Fibroblast of skin of abdomen (primary cell): ENCODE measurements around the gene R3HCC1L.
"Not testable (repeated sequence)": the region's sequence is repeated elsewhere in the genome, so short reads cannot be mapped to it uniquely, and the experiment has no call there.

Experiments used
- DNase-seq: peaks from one replicate; pipeline ENCODE4 v3.0.0-alpha.2; 2013

Gene R3HCC1L

DNA sequence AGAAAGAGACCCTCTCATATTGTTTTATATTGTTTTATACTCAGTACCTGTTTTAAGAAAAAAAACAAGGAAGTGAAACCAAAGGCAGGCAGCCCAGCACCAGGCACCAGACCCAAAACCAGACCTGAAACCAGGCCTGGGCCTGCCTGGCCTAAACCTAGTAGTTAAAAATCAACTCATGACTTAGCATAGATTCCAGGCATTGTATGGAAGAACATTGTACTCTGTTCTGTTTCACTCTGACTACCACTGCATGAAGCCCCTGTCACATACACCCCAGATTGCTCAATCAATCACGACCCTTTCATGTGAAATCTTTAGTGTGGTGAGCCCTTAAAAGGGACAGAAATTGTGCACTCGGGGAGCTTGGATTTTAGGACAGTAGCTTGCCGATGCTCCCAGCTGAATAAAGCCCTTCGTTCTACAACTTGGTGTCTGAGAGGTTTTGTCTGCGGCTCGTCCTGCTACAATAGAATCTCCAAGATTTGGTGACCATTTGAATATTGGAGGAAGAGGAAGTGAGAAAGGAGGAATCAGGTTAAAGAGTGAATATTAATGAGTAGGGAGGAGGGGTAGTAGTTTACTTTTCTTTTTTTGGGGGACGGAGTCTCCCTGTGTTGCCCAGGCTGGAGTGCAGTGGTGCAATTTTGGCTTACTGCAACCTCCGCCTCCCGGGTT lies 1.2 kb upstream of the R3HCC1L start:
- not testable (repeated sequence) for DNase-seq

GRCh38 chr10:98134117-98134430 lies 383 bp upstream of the R3HCC1L start:
- no peak for DNase-seq

- no peak for DNase-seq
These were observed 904 bp downstream of the R3HCC1L start for GRCh38 chr10:98135222-98135899.

DNA sequence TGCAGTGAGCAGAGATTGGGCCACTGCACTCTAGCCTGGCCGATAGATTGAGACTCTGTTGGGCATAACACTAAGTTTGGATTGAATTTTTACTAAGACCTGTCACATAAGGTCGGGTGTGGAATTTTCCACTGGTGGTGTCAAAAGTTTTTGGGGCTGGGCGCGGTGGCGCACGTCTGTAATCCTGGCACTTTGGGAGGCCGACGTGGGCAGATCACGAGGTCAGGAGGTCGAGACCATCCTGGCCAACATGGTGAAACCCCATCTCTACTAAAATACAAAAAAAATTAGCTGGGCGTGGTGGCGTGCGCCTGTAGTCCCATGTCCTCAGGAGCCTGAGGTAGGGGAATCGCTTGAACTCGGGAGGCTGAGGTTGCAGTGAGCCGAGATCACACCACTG lies 2.3 kb downstream of the R3HCC1L start:
- not testable (repeated sequence) for DNase-seq

GRCh38 chr10:98138031-98138430 lies 3.6 kb downstream of the R3HCC1L start:
- no peak for DNase-seq

GRCh38 chr10:98139431-98139830 lies 5.0 kb downstream of the R3HCC1L start:
- DNase-seq, result peak; percentile 7

DNA sequence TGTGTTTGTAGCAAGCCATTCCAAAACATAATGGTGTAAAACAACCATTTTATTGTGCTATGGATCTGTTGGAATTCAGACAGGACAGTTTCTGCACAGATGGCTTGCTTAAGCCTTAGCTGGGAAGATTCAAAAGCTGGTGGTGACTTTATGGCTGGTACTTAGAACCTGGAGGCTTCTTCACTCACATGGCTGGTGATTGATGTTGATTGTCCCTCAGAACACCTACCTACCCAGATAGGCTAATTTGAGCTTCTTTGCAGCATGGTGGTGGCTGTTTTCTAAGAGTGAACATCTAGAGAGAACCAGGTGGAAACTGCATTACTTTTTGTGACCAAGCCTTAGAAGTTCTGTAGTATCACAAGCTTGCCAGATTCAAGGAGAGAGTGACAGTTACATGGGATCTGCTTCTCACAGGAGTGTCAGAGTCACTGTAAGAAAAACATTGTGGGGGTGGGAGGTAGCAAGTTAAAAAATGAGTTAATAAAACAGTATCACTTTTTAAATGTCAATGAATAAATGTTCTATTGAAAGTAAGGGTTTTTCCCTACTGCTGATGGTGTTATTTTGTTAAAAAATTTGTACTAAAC lies 7.1 kb downstream of the R3HCC1L start:
- no peak for DNase-seq

DNA sequence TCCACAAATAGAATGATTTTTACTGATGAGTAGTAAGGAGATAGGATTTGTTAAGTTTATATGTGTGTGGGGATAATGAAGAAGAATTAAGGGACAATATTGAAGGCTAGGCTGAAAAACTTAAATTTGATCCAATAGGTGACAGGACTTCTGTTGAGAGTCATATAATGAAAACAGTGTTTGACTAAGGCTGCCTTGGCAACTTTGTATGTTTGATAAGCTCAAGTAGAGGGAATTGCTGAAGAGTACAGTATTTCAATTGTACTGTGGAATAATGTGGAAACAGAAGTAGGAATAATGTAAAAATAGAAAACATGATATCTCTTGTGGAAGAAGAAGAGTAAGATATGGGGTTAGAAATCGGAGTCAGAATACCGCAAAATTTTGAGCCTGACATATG lies 10.5 kb downstream of the R3HCC1L start:
- DNase-seq, result no peak

DNA sequence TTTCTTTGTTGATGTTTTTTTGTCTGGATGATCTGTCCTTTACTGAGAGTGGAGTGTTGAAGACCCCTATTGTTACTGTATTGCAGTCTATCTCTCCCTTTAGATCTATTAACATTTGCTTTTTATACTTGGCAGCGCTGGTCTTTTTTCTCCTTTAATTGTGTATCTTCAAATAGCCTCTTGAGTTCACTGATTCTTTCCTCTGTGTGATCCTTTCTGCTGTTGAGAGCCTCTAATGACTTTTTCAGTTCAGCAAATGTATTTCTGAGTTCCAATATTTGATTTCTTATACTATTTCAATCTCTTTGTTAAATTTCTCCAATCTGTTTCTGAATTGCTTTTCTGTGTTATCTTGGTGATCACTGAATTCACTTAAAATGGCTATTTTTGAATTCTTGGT lies 15.4 kb downstream of the R3HCC1L start:
- no peak for DNase-seq

DNA sequence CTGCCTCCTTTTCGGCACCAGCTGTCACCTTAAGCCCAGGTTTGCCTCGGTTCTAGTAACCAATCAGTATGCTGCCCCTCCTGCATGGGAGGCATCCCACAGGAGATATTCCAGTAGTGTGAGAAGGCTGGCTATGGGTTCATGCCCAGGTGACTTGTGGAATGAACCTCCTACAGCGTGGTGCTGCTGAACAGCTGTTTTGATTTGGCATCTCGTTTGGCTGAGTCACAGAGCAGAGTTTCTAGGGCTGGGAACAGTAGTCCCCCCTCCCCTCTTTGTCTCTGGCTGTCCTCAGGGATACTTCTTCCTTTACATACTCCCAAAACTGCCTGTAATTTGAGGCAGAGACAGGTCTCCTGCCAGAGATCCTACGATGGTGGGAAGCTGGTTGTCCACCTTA lies 16.1 kb downstream of the R3HCC1L start:
- DNase-seq, result no peak

GRCh38 chr10:98152778-98153177 lies 18.3 kb downstream of the R3HCC1L start:
- DNase-seq, result not testable (repeated sequence)

DNA sequence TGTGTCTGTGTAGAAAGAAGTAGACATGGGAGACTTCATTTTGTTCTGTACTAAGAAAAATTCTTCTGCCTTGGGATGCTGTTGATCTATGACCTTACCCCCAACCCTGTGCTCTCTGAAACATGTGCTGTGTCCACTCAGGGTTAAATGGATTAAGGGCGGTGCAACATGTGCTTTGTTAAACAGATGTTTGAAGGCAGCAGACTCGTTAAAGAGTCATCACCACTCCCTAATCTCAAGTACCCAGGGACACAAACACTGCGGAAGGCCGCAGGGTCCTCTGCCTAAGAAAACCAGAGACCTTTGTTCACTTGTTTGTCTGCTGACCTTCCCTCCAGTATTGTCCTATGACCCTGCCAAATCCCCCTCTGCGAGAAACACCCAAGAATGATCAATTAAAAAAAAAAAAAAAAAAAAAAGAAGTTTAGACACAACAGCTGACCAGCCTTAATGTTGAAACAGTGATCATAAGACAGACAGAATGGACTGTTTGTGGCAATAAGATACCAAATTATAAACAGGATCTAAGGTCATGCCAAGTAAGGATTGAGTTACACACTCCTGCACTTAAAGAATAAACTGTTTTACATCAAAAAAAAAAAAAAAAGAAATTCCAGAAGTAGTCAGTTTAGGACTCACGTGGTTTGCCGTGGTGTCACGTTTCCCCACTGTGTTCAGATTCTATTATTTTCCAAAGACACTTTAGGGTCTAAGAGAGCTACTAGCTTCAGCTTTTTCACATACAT lies 18.9 kb downstream of the R3HCC1L start:
- DNase-seq, result peak; percentile 15

DNA sequence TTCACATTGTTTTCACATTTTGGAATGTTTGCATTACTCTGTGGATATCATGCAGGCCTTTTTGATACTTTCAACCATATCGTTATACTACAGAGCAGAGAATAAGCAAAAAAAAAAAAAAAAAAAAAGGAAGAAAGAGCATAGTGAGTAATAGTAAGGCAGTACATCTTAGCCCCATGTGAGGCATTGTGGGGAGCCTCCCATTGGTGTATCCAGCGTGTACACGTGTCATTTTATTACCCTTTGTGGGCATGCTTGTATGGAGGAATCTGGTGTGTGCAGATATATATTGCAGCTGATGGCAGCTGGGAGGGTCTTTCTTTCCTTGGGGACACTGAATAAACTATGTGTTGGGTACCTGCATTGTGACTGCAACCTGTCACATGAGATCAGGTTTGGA lies 19.6 kb downstream of the R3HCC1L start:
- DNase-seq, result no peak

DNA sequence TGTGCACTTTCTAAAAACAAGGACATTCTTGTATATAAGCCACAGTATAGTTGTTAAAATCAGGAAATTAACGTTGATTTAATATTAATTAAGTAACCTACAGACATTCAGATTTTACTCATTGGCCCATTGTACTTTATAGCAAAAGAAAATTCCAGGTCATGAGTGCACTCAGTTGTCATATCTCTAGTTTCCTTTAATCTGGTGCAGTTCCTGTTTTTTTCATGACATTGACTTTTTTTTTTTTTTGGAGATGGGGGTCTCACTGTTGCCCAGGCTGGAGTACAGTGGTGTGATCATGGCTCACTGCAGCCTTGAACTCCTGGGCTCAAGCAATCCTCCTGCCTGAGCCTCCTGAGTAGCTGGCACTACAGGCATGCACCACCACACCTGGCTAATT lies 24.1 kb downstream of the R3HCC1L start:
- DNase-seq, result no peak

- DNase-seq, result no peak
These were observed 29.5 kb downstream of the R3HCC1L start for GRCh38 chr10:98163941-98164340.

- no peak for DNase-seq
These were observed 32.7 kb downstream of the R3HCC1L start for GRCh38 chr10:98167191-98167590.

DNA sequence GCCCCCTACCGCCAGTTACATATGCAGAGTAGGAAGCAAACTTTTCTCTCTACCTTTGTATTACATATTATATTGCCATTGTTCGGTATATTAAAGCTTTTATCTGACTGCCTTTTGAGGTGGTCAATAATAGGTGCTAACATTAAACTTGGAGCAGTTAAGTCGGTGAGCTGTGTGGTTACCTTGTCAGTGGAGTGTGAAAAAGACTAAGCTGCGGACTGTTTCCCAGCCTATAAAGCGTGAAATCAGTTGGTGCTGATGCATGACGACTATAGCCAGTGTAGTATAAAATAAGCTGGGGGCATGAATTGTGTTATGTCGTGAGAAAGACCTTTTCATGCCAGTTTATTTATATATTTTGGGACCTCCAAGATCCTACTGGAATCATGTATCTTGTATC lies 33.7 kb downstream of the R3HCC1L start:
- DNase-seq, result no peak

DNA sequence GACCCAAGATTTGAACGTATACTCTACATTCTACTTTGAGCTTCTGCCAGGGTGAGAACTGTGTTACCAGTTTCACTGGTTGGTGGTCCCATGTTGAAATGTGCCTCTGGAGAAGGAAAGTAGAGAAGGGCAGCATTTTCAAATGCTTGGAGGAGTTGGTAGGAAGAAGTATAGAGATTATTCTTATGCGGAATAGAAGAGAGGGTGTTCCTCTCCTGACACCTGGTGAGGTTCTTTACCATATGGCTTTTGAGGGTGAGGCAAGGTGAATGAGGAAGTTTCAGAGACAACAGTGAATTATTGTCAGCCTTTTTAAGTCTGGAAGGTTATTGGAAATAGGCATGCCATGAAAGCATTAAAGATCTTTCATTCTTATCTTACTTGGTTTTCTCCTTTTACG lies 34.3 kb downstream of the R3HCC1L start:
- no peak for DNase-seq

- DNase-seq, result no peak
These were observed 34.9 kb downstream of the R3HCC1L start for GRCh38 chr10:98169379-98169778.

- DNase-seq, result peak; percentile 33
These were observed 36.0 kb downstream of the R3HCC1L start for GRCh38 chr10:98170249-98171117.

DNA sequence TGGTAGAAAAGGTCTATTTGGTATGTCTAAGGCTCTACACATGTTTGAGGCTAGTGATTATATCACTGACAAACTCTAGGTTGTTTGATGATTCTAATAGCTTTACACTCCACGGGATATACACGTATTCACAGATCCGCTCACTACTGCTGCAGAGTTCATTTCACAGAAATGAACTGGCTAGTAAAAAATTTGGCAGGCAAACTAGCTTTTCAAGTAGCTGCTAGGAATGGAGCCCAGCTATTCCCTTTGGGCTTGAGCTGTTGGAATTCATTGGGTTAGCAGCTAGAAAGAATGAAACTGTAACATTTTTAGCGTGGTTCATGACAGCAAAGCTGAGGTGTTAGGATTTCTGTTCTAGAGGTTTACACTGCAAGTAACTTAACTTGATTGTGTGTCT lies 37.6 kb downstream of the R3HCC1L start:
- peak; percentile 46 for DNase-seq

DNA sequence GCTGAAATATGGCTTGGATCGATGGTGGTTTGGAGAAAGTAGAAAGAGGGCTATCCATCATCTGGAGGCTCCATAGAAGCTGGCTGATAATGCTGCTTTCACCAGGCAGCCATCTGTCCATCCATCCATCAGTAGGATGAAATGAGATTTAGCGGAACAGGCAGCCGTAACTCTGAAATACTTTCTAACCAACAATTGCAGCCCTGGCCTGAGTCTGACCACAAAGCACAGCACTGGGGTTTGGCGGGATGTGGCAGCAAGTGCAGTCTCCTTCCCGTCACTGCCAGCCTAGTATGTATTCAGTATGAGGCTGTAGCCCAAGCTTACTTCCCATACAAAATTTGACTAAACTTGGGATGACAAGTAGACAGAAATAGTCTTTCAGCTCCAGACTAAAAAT lies 38.0 kb downstream of the R3HCC1L start:
- no peak for DNase-seq

DNA sequence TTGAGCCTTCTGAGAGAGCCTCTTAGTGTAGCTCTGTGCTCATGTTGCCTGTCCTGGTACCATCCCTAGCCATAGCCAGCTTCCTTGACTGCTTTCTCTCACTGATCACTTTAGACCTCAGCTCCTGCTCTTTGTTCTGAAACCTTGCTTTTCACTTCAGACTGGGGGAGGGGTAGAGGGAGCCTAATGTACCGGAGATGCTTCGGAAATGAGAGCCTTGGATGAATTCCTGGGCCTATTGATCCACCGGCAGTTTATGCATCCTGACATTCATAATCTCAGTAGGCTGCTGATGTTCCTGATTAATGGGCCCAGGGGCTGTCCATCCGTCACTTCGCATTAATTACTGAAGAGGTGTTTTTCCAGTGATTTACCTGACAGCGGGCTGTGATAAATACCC lies 38.8 kb downstream of the R3HCC1L start:
- DNase-seq, result no peak
